Bronchial epithelial cell (primary cell): ENCODE results near the gene CYP26B1. TPM values are rescaled to one million over a fixed set of nuclear protein-coding genes. Genes with fewer than 3 reads are reported as not detected.

Source experiments
- DNase-seq: peaks from one replicate; pipeline ENCODE4 v3.0.0-alpha.2; 2010; ENCODE audit warnings: low read depth
- FAIRE-seq: peaks from 2 replicates; lab custom pipeline; 2011; peaks lifted over from hg19 to GRCh38; lab: Jason Lieb, UNC
- H3K27me3 ChIP-seq: 2 replicates; pipeline ENCODE4 v1.5.1; 2011; ENCODE audit warnings: low read length; ENCODE audit not compliant: control insufficient read depth, insufficient read depth
- H3K36me3 ChIP-seq: 2 replicates; pipeline ENCODE4 v1.5.1; 2011; ENCODE audit warnings: low read length; ENCODE audit not compliant: control insufficient read depth, insufficient read depth
- H3K4me3 ChIP-seq: 2 replicates; pipeline ENCODE4 v1.5.1; 2011; ENCODE audit warnings: mild to moderate bottlenecking, low read depth, low read length, control low read depth
- total RNA-seq: library from RNA; depleted of rRNA; stranded (reverse); fragments of >200 nt; gene quantifications from 2 replicates; pipeline ENCODE4 v1.2.1, GENCODE V29; 2014
- TF ChIP-seq, protein P1 (sequence below): IDR thresholded peaks from 2 replicates; pipeline ENCODE4 v1.5.1; 2011; ENCODE audit warnings: mild to moderate bottlenecking, moderate library complexity, low read length, control low read depth, inconsistent platforms; ENCODE audit not compliant: insufficient read depth, severe bottlenecking

Gene CYP26B1
- total RNA-seq, 1 donor from 2014 or later: 0.53 TPM

DNA sequence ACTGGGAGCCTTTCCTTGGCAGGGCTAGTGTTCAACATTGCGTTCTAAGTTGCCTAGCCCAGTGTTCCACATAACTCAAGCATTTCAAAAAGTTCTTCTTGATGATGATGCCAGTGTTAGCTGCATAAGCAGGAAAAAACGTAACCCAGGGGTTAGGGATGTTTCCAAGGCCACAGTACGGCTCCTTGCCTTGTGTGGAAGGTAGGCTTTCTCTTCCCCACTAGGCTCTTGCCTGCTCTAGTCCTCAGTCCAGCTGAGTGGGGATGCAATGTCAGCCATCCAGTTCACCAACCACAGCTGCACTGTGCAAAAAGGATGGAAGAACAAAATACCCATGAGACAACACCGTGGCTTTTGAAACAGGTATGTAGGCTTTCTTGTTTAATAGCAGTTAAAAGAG lies 28.0 kb upstream of the CYP26B1 start:
- H3K27me3 ChIP-seq: no peaks in the 10 kb centered on the region
- FAIRE-seq (no peak), DNase-seq (no peak)
- peaks cover 3% of the 10 kb centered on the region for H3K36me3 ChIP-seq
- no peak overlapping the region for H3K4me3 ChIP-seq
- TF ChIP-seq, protein P1, sequence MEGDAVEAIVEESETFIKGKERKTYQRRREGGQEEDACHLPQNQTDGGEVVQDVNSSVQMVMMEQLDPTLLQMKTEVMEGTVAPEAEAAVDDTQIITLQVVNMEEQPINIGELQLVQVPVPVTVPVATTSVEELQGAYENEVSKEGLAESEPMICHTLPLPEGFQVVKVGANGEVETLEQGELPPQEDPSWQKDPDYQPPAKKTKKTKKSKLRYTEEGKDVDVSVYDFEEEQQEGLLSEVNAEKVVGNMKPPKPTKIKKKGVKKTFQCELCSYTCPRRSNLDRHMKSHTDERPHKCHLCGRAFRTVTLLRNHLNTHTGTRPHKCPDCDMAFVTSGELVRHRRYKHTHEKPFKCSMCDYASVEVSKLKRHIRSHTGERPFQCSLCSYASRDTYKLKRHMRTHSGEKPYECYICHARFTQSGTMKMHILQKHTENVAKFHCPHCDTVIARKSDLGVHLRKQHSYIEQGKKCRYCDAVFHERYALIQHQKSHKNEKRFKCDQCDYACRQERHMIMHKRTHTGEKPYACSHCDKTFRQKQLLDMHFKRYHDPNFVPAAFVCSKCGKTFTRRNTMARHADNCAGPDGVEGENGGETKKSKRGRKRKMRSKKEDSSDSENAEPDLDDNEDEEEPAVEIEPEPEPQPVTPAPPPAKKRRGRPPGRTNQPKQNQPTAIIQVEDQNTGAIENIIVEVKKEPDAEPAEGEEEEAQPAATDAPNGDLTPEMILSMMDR: no peak

DNA sequence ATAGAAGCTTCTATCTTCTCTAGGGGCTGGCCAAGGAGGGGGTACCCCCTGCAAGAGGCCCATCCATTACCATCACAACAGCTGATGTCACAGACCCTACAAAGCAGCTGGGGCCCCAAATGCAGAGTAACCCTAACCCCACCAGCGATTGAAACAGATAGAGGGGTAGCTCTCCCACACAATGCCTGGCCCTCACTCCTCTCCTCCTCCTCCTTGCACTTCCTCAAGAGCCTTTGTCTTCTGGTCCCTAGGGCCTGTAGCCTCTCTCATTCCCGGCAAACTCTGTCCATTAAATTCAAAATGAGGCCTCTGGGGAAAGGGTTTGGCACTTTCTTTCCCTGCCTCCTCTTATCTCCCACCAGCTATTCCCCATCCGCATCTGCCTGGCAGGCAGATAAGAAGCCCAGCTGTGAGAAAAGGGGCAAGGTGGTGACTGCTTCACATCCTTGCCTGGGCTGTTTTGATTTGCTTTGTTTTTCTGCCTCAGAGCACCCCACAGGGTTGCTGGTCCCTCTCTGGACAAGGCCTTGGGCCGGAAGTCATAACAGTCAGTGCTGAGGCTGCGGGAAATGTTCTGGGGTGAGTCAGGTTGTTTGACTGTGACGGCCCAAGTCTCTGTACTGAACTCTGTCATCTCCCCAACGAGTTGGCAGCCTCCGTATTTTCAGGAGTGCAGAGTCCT lies 26.1 kb upstream of the CYP26B1 start:
- FAIRE-seq (no peak), DNase-seq (no peak)
- no peaks in the 10 kb centered on the region for H3K27me3 ChIP-seq
- TF ChIP-seq, protein P1: no peak
- H3K36me3 ChIP-seq: peaks cover 3% of the 10 kb centered on the region
- H3K4me3 ChIP-seq: no peak overlapping the region

DNA sequence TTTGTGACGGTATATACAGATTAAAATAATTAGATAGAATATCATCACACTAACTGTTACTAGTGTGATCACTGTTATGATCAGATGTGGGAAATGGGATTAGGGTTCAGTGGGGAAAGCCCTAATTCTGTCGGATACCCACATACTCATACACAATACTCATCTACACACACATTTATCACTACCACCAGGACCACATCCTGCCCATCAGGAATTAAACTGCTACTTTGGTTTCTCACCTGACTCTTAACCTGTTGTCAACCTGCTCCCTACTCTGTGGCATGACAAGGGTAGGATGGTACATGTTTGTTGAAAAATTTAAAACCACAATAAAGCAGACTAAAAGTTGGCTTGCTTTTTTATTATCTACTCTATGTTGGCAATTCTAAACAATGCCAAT lies 24.8 kb upstream of the CYP26B1 start:
- DNase-seq (no peak), FAIRE-seq (no peak)
- Histone ChIP-seq H3K36me3 (no peaks in the 10 kb centered on the region), H3K27me3 (no peaks in the 10 kb centered on the region), H3K4me3 (no peak overlapping the region)
- TF ChIP-seq, protein P1: no peak

DNA sequence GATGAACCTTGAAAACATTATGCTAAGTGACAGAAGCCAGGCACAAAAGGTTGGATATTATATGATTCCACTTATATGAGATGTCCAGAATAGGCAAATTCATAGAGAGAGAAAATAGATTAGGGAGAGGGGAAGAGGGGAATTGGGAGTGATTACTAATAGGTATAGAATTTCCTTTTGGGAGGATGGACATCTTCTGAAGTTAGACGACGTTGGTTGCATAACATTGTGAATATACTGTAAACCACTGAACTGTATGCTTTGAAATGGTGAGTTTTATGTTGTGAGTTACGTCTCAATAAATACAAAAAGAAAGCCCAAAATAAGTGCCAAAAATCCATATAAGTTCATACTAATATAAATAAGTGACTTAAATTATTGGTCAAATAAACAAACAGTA lies 18.6 kb upstream of the CYP26B1 start:
- Histone ChIP-seq H3K36me3 (no peaks in the 10 kb centered on the region), H3K27me3 (no peaks in the 10 kb centered on the region), H3K4me3 (no peak overlapping the region)
- no peak for FAIRE-seq
- TF ChIP-seq, protein P1: no peak
- DNase-seq: peak; percentile 44

DNA sequence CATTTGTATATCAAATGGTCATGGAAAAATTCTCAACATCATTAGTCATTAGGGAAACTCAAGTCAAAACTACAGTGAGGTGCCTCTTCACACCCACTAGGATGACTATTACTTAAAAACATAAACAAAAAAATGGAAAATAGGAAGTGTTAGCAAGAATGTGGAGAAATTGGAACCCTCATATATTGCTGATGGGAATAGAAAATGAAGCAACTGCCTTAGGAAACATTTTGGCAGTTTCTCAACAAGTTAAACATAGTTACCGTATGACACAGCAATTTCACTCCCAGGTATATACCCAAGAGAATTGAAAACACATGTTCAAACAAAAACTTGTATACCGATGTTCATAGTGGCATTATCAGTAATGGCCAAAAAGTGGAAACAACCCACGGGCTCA lies 18.1 kb upstream of the CYP26B1 start:
- TF ChIP-seq, protein P1: no peak
- no peak for FAIRE-seq
- H3K27me3 ChIP-seq: no peaks in the 10 kb centered on the region
- no peak overlapping the region for H3K4me3 ChIP-seq
- no peaks in the 10 kb centered on the region for H3K36me3 ChIP-seq
- DNase-seq: peak; percentile 95

DNA sequence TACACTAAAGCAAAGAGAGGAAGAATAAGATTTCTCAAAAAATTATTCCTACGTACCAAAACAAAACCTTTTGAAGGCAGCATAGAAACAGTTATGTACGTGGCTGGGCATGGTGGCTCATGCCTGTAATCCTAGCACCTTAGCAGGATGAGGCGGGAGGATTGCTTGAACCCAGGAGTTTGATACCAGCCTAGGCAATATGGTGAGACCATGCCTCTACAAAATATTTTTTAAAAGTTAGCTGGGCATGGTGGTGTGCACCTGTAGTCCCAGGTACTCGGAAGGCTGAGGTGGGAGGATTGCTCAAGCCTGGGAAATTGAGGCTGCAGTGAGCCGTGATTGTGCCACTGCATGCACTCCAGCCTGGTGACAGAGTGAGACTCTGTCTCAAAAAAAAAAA lies 14.9 kb upstream of the CYP26B1 start:
- FAIRE-seq: no peak
- no peak for DNase-seq
- no peaks in the 10 kb centered on the region for H3K36me3 ChIP-seq

More for the DNA sequence above, 14.9 kb upstream of the CYP26B1 start:
- H3K27me3 ChIP-seq: no peaks in the 10 kb centered on the region
- TF ChIP-seq, protein P1: no peak
- no peak overlapping the region for H3K4me3 ChIP-seq
